Tibial artery (tissue), 4 donors: Measurements from ENCODE around the gene SESN2.

ENCODE experiments used
- DNase-seq, 2 donors: peaks; one replicate each; pipeline ENCODE4 v3.0.0-alpha.2; 2019
- H3K27ac ChIP-seq, 2 donors: fragments of 200-600 bp; sonication (generic) in 1 of 2; 1 replicate in 1 of 2; 2 replicates in 1 of 2; pipeline ENCODE4 v1.5.1; 2018 to 2019; ENCODE audit warnings: mild to moderate bottlenecking in 1 of 2
- H3K27me3 ChIP-seq, 2 donors: fragments of 200-600 bp; sonication (generic) in 1 of 2; one replicate each; pipeline versions ENCODE4 v1.5.1 to v1.6.0; 2016 to 2019
- H3K36me3 ChIP-seq, 3 donors: fragments of 200-600 bp; sonication (generic) in 2 of 3; one replicate each; pipeline ENCODE4 v1.5.1; 2016 to 2019; ENCODE audit warnings: mild to moderate bottlenecking in 2 of 3
- H3K4me1 ChIP-seq, 4 donors: fragments of 200-600 bp; sonication (generic) in 2 of 4; 1 replicate in 3 of 4; 2 replicates in 1 of 4; pipeline ENCODE4 v1.5.1; 2016 to 2019
- H3K4me3 ChIP-seq, 2 donors: fragments of 200-600 bp; sonication (generic) in 1 of 2; 1 replicate in 1 of 2; 2 replicates in 1 of 2; pipeline ENCODE4 v1.5.1; 2018 to 2019; ENCODE audit warnings: mild to moderate bottlenecking in 2 of 2
- H3K9me3 ChIP-seq, 3 donors: fragments of 200-600 bp; sonication (generic) in 1 of 3; one replicate each; pipeline ENCODE4 v1.5.1; 2016 to 2019
- intact Hi-C: fragments of 100-400 bp; cut with DNase I; formaldehyde crosslinking; loops from one replicate; pipeline ENCODE4 v1.15.0; 2023; ENCODE audit warnings: low total_unique reads
- TF ChIP-seq, protein P1 (sequence below), 2 experiments: fragments of 200-600 bp in 1 of 2; fragments of 450-650 bp in 1 of 2; IDR thresholded peaks; one replicate each; pipeline ENCODE4 v1.5.1; 2017 to 2019; ENCODE audit warnings: antibody characterized with exemption in 2 of 2, mild to moderate bottlenecking in 1 of 2, moderate library complexity in 1 of 2

SESN2 gene

DNA sequence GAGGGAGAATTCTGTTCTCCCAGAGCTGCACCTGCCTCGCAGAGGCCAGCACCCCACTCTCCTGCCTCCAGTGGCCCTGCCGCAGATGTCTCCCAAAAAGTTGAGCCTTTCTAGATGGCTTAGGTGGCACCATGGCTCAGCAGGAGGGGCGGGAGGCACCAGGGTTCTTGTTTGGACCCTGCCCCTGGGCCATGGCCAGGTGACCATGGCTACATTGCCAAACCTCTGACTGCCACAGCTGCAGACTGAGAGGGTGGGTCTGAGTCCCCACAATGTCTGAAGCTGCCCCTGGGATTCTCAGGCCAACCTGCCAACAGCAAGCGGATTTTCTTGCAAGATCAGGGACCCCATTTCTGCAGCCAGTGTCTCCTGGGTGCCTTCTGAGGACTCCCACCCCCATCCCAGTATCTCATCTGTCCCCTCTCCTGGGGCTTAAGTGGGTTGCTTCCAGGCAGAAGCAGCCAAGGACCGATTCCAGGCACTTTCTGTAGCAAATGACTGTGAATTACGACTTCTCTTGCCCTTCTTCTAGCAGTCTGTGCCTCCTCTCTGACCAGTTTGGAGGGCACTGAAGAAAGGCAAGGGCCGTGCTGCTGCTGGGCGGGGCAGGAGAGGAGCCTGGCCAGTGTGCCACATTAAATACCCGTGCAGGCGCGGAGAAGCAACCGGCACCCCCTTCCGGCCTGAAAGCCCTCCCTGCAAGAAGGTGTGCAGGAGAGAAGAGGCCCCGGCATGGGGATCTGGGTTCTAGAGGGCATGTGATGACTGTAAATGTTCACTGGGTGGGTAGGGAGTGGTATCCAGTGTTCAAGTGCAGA lies 22.5 kb downstream of the SESN2 start:
- Histone ChIP-seq H3K36me3 (peaks cover 38 to 63% (median 46%) of the 10 kb centered on the region in 3 donors), H3K4me3 (no peak overlapping the region), H3K27ac (no peak overlapping the region), H3K9me3 (no peaks in the 10 kb centered on the region), H3K4me1 (no peaks in the 10 kb centered on the region), H3K27me3 (no peaks in the 10 kb centered on the region)
- intact Hi-C loops: no loop called here
- TF ChIP-seq, protein P1, sequence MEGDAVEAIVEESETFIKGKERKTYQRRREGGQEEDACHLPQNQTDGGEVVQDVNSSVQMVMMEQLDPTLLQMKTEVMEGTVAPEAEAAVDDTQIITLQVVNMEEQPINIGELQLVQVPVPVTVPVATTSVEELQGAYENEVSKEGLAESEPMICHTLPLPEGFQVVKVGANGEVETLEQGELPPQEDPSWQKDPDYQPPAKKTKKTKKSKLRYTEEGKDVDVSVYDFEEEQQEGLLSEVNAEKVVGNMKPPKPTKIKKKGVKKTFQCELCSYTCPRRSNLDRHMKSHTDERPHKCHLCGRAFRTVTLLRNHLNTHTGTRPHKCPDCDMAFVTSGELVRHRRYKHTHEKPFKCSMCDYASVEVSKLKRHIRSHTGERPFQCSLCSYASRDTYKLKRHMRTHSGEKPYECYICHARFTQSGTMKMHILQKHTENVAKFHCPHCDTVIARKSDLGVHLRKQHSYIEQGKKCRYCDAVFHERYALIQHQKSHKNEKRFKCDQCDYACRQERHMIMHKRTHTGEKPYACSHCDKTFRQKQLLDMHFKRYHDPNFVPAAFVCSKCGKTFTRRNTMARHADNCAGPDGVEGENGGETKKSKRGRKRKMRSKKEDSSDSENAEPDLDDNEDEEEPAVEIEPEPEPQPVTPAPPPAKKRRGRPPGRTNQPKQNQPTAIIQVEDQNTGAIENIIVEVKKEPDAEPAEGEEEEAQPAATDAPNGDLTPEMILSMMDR (IDR thresholded peaks at IDR 0.05): no peak
- no peak for DNase-seq

DNA sequence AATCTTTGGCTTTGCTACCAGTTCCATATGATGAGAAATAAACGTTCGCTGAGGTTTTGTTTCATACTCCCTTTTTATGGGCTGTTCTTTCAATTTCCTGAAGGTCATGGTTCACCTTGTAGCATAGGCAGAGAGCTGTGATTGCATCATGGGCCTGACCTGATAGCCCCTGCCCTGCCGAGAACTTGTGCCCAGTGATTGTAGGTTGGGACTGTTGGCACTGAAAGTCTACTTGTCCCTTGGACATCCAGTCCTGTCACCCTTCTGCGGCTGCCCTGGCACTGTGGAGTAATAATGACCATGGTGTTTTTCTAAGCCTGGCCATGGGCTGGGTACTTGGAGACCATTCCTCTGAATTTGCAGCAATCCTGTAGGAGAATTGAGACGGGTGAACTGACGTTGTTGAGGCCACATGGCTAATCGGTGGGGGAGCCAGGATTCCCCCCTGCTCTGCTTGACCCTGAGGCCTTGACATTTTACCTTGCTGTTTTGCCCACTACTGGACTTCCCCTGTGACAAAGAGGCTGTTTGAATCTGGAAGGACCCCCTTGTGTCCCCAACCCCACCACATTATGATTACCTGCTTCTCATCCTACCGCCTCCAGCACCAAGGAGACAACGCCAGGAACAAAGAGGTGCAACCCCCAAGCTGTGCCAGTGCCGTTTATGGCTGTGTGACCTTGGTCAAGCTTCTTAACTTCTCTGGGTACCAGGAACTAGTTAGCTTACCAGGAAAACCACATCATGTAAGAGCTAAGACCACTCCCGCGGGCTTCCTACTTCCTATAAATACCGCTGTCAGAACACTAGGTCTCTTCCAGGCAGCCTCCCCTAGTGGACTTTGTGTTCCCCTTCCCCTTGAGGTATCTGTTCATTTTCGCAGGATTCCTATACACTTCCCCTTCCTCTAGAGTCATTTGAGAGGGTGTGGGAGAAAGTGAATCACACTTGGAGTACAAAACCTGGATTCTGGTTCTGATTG lies 23.4 kb downstream of the SESN2 start:
- TF ChIP-seq, protein P1 (IDR thresholded peaks at IDR 0.05): no peak
- H3K9me3 ChIP-seq: no peaks in the 10 kb centered on the region
- DNase-seq: peak in 1 of 2 donors; percentile 34
- H3K4me3 ChIP-seq: no peak overlapping the region
- H3K27ac ChIP-seq: no peak overlapping the region
- H3K36me3 ChIP-seq: peaks cover 29 to 54% (median 40%) of the 10 kb centered on the region in 3 donors
- intact Hi-C loops: no loop called here
- H3K27me3 ChIP-seq: no peaks in the 10 kb centered on the region
- H3K4me1 ChIP-seq: no peaks in the 10 kb centered on the region

DNA sequence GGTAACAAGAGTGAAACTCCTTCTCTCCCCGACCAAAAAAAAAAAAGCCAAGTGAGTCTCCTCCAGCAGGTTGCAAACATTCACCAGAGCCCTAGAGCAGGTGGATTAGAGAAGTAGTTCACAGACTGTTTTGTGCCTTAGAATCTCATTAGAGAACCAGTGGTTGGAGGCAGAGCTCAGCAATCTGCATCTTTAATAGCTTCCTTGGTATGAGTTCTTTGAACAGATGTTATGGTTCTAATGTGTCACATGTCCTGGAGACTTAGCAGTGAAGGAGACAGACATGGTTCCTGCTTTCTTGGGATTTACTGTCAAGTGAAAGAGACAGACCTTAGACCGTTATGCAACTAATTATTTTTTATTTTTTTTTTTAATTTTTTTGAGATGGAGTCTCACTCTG lies 26.8 kb downstream of the SESN2 start:
- H3K9me3 ChIP-seq: no peaks in the 10 kb centered on the region
- no peaks in the 10 kb centered on the region for H3K27me3 ChIP-seq
- H3K4me1 ChIP-seq: no peaks in the 10 kb centered on the region
- no peak overlapping the region for H3K27ac ChIP-seq
- peaks cover 4 to 20% (median 6%) of the 10 kb centered on the region in 3 donors for H3K36me3 ChIP-seq
- intact Hi-C loops: no loop called here
- no peak overlapping the region for H3K4me3 ChIP-seq
- no peak for DNase-seq
- TF ChIP-seq, protein P1 (IDR thresholded peaks at IDR 0.05): no peak

DNA sequence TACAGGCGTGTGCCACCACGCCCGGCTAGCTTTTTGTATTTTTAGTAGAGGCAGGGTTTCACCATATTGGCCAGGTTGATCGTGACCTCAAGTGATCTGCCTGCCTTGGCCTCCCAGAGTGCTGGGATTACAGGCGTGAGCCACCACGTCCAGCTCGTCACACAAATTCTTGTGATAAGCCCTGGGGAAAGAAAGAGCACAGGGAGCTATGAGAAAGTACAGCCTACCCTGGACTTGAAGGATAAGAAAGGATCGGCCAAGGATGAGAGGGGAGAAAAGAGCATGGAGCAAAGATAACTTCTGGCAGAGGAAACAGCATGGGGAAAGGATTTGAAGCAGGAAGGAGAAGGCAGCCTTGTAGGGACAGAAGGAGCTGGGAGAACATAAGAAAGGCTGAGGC lies 29.2 kb downstream of the SESN2 start:
- Histone ChIP-seq H3K4me1 (no peaks in the 10 kb centered on the region), H3K27me3 (no peaks in the 10 kb centered on the region), H3K4me3 (no peak overlapping the region), H3K27ac (no peak overlapping the region), H3K36me3 (no peaks in the 10 kb centered on the region), H3K9me3 (no peaks in the 10 kb centered on the region)
- DNase-seq: no peak
- TF ChIP-seq, protein P1 (IDR thresholded peaks at IDR 0.05): no peak
- intact Hi-C loops: no loop called here

DNA sequence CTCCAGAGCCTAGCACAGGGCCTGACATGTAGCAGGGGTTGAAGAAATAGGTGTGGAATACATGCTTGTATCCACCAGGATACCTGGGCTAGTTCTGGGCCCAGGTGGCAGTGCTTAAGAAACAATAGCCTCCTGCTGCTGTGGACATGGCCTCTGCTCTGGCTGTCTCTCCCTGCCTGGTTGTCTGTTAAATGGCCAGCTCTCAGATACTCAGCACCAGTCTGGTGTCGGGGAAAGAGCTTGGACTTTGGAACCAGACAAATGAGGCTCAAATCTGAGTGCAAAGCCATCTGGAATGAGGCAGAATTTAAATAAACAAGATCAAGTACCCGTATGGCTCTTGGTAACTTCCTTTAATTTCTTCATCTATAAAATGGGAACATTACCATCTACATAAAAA lies 31.5 kb downstream of the SESN2 start:
- no peak for DNase-seq
- TF ChIP-seq, protein P1 (IDR thresholded peaks at IDR 0.05): no peak

More for the DNA sequence above, 31.5 kb downstream of the SESN2 start:
- H3K4me3 ChIP-seq: no peak overlapping the region
- intact Hi-C loops: no loop called here
- no peaks in the 10 kb centered on the region for H3K4me1 ChIP-seq
- H3K36me3 ChIP-seq: no peaks in the 10 kb centered on the region
- no peak overlapping the region for H3K27ac ChIP-seq
- H3K9me3 ChIP-seq: no peaks in the 10 kb centered on the region
- peaks cover 0 to 3% of the 10 kb centered on the region in 2 donors for H3K27me3 ChIP-seq
